ENCODE data around the gene ADAMTSL3.
"Not testable (repeated sequence)": the region's sequence is repeated elsewhere in the genome, so short reads cannot be mapped to it uniquely, and the experiment has no call there.

ADAMTSL3 gene

DNA sequence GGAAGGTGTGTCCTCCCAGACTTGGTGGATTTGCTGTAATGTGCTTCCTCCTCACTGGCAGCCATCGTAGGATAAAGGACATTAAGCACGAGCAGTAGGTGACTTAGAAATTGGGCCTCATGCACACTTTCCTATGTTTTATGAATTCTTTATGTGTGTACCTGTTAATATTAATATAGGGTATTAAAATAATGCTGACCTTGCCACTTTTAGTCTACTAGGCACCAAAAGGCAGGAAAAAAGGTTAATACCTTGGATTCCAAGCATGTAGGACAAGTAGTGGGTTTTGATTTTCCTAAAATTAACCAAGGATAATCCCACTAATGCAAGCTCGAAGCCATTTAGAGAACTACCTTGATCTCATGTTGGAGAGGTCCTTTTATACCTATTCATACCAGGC lies 55.9 kb downstream of the ADAMTSL3 start:
- no peak for DNase-seq

- DNase-seq = no peak
Observed at GRCh38 chr15:83710452-83710851, 56.5 kb downstream of the ADAMTSL3 start.

DNA sequence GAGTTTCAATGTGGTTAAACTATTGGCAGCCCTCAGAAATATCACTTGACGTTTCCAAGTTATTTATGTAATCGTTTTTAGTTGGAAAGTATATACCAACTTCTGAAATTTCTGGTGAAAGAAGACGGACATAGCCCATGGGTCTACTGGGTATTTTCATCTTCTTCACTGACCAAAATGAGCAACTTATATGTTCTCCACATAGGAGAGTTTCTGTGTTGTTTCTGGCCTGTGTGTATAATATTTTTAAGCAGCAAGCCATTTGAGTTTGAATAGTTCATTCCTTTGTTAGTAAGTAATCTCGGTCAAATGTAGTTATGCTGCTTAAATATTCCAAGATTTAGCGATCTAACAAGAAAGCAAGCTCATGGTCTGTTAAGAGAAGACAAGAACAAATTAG lies 57.3 kb downstream of the ADAMTSL3 start:
- DNase-seq = no peak

DNA sequence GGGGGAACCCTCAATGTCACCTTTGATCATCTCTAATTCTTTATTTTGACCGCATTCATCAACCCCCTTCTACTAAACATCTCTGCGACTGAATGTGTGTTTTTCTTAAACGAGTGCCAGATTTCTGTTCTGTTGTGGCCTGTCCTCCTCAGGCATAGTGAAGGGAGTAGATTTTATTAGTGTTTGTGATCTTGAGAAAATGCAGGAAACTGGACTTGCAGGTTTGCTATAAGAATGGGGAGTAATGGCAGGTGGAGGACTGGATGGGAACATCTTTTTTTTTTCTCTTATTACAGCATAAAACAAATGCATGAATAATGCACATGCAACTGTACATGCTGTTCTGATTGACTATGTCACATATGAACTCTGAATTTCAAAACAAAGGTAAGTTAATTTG lies 59.3 kb downstream of the ADAMTSL3 start:
- DNase-seq = no peak

- DNase-seq = no peak
Observed at GRCh38 chr15:83714939-83715628, 61.2 kb downstream of the ADAMTSL3 start.

DNA sequence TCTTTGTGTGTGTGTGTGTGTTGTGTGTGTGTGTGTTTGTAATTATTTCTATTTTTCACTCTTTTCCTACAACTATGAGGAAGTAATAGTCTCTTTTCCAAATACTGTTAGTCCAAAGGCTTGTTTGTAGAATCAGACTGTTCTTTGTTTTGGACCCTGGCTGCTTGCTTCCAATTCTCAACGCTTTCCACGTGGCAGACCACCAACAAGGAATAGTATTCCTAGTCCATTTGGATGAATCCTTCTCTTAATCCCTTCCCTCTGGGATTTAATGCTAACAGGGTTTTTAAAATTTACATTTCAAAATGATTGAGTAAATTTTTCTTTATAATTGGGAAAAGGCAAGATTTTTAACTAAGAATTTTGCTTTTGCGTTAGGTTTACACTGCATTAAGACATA lies 62.7 kb downstream of the ADAMTSL3 start:
- DNase-seq = no peak

DNA sequence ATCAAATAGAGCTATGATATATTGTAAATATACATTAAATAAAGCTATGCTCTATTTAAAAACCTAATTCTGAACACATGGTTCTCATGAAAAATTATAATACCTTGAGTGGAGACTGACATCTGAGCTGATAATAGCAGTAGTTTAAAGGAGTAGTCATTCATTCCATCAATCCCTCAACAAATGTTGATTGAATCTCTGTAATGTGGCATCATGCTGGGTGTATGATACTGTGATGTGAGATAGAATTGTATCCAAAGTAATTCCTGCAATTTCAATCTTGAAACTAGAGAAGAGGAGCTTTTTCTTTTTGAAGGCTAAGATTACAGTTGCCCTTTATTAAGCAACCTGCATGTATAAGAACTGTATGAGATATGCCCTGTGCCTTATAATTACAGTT lies 63.1 kb downstream of the ADAMTSL3 start:
- DNase-seq = no peak

- DNase-seq = no peak
Observed at GRCh38 chr15:83720468-83720867, 66.5 kb downstream of the ADAMTSL3 start.

GRCh38 chr15:83721031-83721430 lies 67.1 kb downstream of the ADAMTSL3 start:
- no peak for DNase-seq

GRCh38 chr15:83721981-83722380 lies 68.1 kb downstream of the ADAMTSL3 start:
- DNase-seq = no peak

- no peak for DNase-seq
Observed at GRCh38 chr15:83723216-83723615, 69.3 kb downstream of the ADAMTSL3 start.

- DNase-seq = no peak
Observed at GRCh38 chr15:83732196-83732595, 78.3 kb downstream of the ADAMTSL3 start.

DNA sequence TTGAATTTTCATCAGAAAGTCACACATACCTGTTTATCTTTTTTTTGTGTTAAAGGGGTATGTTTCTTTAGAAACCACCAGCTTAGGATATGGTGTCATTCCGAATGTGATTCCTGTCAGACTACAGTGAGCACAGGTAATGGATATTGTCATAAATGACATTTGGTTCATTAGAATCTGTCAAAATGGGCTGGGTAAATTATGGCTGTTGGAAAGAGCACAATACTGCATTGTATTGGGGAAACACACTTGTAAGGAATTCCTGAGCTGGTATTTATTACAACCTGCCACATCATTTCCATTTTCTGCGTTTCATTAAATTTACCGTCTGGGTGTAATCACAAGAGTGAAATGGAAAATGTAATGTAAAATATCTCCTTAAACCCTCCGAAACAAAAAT lies 78.8 kb downstream of the ADAMTSL3 start:
- DNase-seq = no peak

- no peak for DNase-seq
Observed at GRCh38 chr15:83733206-83733605, 79.3 kb downstream of the ADAMTSL3 start.

DNA sequence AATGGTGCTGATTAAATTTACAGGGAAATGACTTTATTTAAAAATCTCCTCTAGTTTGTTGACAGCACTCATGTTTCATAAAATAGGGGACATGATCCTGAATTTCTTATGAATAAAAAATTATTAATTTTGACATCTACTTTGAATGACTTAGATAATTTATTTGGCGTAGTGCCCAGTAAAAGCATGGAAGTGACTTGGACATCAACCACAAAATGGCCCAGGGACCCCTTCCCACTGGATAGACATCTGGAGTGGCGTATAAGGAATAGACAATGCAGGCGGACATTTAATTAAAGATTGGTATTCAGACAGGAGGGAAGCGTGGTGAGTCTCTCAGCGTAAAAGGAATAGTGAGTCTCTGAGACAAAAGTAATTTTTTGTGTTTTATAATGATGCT lies 79.8 kb downstream of the ADAMTSL3 start:
- no peak for DNase-seq

GRCh38 chr15:83734487-83734886 lies 80.6 kb downstream of the ADAMTSL3 start:
- DNase-seq = no peak

DNA sequence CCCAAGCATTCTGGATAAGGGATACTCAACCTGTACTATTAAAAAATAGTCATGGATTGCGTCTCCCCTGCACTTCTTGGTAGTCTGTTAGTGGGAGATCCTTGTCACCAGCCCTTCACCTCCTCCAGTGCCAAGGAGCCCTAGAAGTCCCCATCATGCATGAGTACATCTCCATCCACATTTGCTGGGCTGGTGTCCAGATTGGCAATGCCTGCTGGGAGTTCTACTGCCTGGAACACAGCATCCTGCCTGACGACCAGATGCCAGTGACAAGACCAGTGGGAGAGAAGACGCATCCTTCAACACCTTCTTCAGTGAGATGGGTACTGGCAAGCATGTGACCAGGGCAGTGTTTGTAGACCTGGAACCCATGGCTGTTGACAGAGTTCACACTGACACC lies 85.7 kb downstream of the ADAMTSL3 start:
- DNase-seq = no peak

DNA sequence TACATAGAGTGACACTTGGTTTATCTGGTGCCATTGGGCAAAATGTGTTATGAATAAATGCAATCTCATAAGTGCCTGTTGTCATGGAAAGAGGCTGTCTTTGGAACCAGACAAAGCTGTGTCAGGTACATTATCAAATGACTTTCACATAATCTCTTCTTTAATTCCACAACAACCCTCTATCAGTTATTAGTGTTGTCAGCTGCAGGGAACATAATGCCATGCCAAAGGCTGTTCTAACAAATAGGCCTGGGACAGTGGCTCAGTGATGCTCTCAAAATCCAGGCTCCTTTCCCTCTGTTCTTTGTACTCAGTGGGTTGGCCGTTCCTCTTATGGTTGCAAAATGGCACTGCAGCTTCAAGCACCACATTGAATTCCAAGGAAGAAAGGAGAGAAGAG lies 91.8 kb downstream of the ADAMTSL3 start:
- no peak for DNase-seq

- DNase-seq = no peak
Observed at GRCh38 chr15:83746231-83746630, 92.3 kb downstream of the ADAMTSL3 start.

DNA sequence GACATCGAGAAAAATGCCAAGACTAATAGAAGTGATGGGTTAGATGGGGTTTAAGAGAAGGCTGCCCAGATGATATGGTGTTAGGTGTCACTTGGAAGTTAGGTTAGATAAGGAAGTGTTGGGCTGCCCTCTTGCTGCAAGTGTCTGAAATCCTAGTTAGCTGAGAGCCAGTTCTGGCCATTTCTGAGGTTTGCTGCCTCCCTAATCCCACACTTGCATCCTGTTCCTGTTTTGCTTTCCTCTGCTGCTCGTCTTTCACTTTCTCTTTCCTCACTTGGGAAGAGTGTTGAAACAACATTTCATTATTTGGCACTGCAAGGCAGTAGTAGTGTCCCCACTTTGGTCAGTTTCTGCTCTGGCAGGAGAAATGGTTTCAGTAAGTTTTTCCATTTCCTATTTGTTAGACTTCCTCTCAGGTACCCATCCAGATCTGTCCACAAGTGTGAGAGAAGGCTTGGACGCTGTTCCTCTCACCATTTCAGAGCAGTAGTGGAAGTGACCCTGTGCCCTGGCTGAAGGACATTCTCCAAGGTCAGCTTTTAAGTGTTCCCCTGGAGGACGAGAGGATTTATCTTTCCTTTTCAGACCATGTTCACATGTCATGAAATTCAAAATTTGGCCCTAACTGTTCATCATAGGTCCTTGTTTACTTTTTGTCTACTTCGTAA lies 93.3 kb downstream of the ADAMTSL3 start:
- no peak for DNase-seq

DNA sequence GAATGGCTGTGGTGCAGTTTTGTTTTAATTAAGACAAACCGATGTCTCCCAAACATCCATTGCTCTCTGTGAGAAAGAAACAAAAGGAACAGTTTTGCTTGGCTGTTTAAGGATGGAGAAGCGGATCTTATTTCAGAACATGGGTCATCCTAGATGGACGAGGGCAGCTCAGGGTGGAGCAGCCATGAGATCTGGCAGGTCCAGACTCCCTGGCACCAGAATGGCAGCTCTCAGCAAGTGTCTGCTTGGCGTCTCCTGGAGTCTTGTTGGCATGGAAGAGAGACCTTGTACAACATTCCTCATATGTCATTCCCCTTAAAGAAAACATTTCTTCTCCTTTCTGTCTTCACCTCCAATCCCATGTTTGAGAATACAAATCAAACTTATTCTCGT lies 93.8 kb downstream of the ADAMTSL3 start:
- DNase-seq = no peak

DNA sequence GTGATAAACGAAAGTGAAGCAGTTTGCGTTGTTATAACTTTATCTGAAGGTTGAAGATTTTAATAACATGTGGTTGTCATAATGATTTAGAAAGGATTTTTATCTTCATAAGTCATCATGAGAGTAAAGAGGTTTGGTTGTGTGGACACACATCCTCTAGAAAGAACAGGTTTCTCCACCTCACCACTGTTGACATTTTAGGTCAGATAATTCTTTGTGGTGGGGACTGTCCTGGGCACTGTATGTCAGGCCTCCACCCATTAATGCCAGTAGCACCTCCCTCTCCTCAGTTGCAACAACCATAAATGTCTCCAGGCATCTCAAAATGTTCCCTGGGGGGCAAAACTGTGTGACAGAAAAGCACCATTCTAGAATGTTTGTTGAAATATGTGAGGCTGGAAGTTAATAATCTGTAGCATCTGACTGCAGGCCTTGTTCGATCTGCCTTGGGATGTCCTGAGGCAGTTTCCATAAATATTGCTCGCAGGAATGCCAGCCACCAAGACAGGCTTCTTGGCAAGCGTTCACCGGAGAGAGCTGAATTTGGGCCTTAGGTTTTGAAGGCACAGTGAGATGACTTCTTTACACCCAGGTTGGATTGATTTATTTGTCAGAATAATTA lies 100.1 kb downstream of the ADAMTSL3 start:
- DNase-seq = no peak

DNA sequence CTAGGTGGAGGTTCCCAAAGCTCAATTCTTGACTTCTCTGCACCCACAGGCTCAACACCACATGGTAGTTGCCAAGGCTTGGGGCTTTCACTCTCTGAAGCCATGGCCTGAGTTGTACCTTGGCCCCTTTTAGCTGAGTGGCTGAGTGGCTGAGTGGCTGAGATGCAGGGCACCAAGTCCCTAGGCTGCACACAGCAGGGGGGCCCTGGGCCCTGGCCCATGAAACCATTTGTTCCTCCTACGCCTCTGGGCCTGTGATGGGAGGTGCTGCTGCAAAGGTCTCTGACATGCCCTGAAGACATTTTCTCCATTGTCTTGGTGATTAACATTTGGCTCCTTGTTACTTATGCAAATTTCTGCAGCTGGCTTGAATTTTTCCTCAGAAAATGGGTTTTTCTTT lies 103.4 kb downstream of the ADAMTSL3 start:
- not testable (repeated sequence) for DNase-seq

DNA sequence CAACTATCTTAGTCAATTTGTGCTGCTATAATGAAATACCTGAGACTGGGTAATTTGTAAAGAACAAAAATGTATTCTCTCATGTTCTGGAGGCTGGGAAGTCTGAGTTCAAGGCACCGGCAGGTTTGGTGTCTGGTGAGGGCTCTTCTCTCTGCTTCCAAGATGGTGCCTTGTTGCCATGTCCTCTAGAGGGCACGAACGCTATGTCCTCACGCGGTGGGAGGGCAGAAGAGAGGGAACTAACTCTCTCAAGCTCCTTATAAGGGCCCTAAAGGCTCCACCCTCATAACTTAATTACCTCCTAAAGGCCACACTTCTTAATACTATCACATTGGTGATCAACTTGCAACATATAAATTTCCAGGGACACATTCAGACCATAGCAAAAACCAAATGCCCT lies 108.4 kb downstream of the ADAMTSL3 start:
- no peak for DNase-seq

All from GF-D8 (cell line).